Common myeloid progenitor, CD34-positive (primary cell): ENCODE measurements around the gene MTMR3.
A peak's percentile ranks its signal among the peaks of the same experiment; 100 is the strongest.

Experiments used
- CTCF ChIA-PET: fragments of 350-600 bp; sonication (Branson Sonifier 250); formaldehyde crosslinking; loops from one replicate; lab custom pipeline; 2021; ENCODE audit warnings: antibody characterized with exemption; lab: Charles Lee
- POLR2A ChIA-PET: fragments of 350-600 bp; sonication (Branson Sonifier 250); formaldehyde crosslinking; loops from one replicate; lab custom pipeline; 2021; ENCODE audit warnings: antibody characterized with exemption; lab: Charles Lee
- DNase-seq, 3 donors: peaks; one replicate each; pipeline versions ENCODE4 v3.0.0 to v3.0.0-alpha.2; 2013
- H3K27ac ChIP-seq, 2 experiments: 1 replicate in 1 of 2; 2 replicates in 1 of 2; pipeline ENCODE4 v1.7.0; 2013; ENCODE audit warnings: inconsistent platforms in 2 of 2, low read length in 2 of 2, mild to moderate bottlenecking in 2 of 2, low read depth in 1 of 2, moderate library complexity in 1 of 2; ENCODE audit not compliant: severe bottlenecking in 2 of 2, insufficient read depth in 1 of 2, poor library complexity in 1 of 2
- H3K27me3 ChIP-seq, 5 experiments: replicated peaks in 2 of 5; 1 replicate in 3 of 5; 2 replicates in 2 of 5; pipeline versions ENCODE4 v1.6.1 to v1.7.0; 2013; ENCODE audit warnings: low read length in 4 of 5, mild to moderate bottlenecking in 2 of 5, moderate library complexity in 2 of 5, inconsistent platforms in 1 of 5; ENCODE audit not compliant: insufficient read depth in 5 of 5, control insufficient read depth in 4 of 5
- H3K36me3 ChIP-seq, 4 experiments: 1 replicate in 2 of 4; 2 replicates in 2 of 4; pipeline versions ENCODE4 v1.6.1 to v1.7.0; 2013; ENCODE audit warnings: low read length in 3 of 4, control low read depth in 1 of 4, mild to moderate bottlenecking in 1 of 4; ENCODE audit not compliant: control insufficient read depth in 4 of 4, insufficient read depth in 4 of 4
- H3K4me1 ChIP-seq, 4 experiments: 1 replicate in 3 of 4; 2 replicates in 1 of 4; pipeline versions ENCODE4 v1.6.1 to v1.7.1; 2013; ENCODE audit warnings: low read length in 3 of 4, mild to moderate bottlenecking in 3 of 4, control low read depth in 1 of 4, inconsistent platforms in 1 of 4, moderate library complexity in 1 of 4; ENCODE audit not compliant: control insufficient read depth in 4 of 4, insufficient read depth in 4 of 4; ENCODE audit errors: control extremely low read depth in 1 of 4
- H3K4me3 ChIP-seq, 7 experiments: 1 replicate in 4 of 7; 2 replicates in 3 of 7; pipeline versions ENCODE4 v1.5.1 to v1.7.0; 2013; ENCODE audit warnings: mild to moderate bottlenecking in 7 of 7, low read length in 6 of 7, moderate library complexity in 6 of 7, inconsistent platforms in 2 of 7, low read depth in 2 of 7, control low read depth in 1 of 7; ENCODE audit not compliant: insufficient read depth in 4 of 7, control insufficient read depth in 1 of 7; ENCODE audit errors: extremely low read depth in 1 of 7
- H3K9me3 ChIP-seq, 5 experiments: 1 replicate in 4 of 5; 2 replicates in 1 of 5; pipeline versions ENCODE4 v1.6.1 to v1.7.1; 2013; ENCODE audit warnings: low read length in 4 of 5, mild to moderate bottlenecking in 2 of 5, inconsistent platforms in 1 of 5, low read depth in 1 of 5, moderate library complexity in 1 of 5; ENCODE audit not compliant: control insufficient read depth in 4 of 5, insufficient read depth in 2 of 5; ENCODE audit errors: control extremely low read depth in 1 of 5
- WGBS: methylation state at CpG from one replicate; pipeline ENCODE4 v1.1.5; 2013; ENCODE audit not compliant: insufficient coverage; 5-methylcytosine and 5-hydroxymethylcytosine counted together

Gene MTMR3

GRCh38 chr22:30031328-30031727 lies 148.4 kb downstream of the MTMR3 start:
- CTCF ChIA-PET = interaction anchor here (1.0 kb wide), 1 partner anchor 34 kb away, joined by 3 read pairs; no protein-coding TSS in a partner anchor

GRCh38 chr22:30031764-30032455 lies 148.9 kb downstream of the MTMR3 start:
- Histone ChIP-seq H3K9me3 (no peaks in the 10 kb centered on the region), H3K36me3 (peaks cover 7 to 23% (median 13%) of the 10 kb centered on the region in 4 experiments), H3K27ac (no peak overlapping the region), H3K4me1 (no peaks in the 10 kb centered on the region), H3K27me3 (no peaks in the 10 kb centered on the region), H3K4me3 (no peak overlapping the region)
- ChIA-PET CTCF (interaction anchor here (1.0 kb wide), 1 partner anchor 35 kb away, joined by 3 read pairs; no protein-coding TSS in a partner anchor), POLR2A (no interaction called here)
- no CpG with 5 or more reads among the region's 2 CpGs for WGBS
- DNase-seq = no peak

More at GRCh38 chr22:30031328-30031727, 148.4 kb downstream of the MTMR3 start:
- no peaks in the 10 kb centered on the region for H3K4me1 ChIP-seq
- no peaks in the 10 kb centered on the region for H3K27me3 ChIP-seq
- H3K9me3 ChIP-seq = no peaks in the 10 kb centered on the region
- no peak overlapping the region for H3K27ac ChIP-seq
- POLR2A ChIA-PET = no interaction called here
- no peak for DNase-seq
- peaks cover 7 to 29% (median 17%) of the 10 kb centered on the region in 4 experiments for H3K36me3 ChIP-seq
- 100% methylated on average over 1 of the region's 3 CpGs for WGBS
- H3K4me3 ChIP-seq = no peak overlapping the region

GRCh38 chr22:30033137-30033536 lies 150.2 kb downstream of the MTMR3 start:
- H3K4me3 ChIP-seq = no peak overlapping the region
- H3K9me3 ChIP-seq = no peaks in the 10 kb centered on the region
- H3K4me1 ChIP-seq = no peaks in the 10 kb centered on the region
- peaks cover 3 to 11% (median 6%) of the 10 kb centered on the region in 4 experiments for H3K36me3 ChIP-seq
- ChIA-PET POLR2A (no interaction called here), CTCF (interaction anchor here (1.1 kb wide), 1 partner anchor 9 kb away, joined by 5 read pairs; no protein-coding TSS in a partner anchor)
- 100% methylated on average over 2 of the region's 4 CpGs for WGBS
- H3K27me3 ChIP-seq = no peaks in the 10 kb centered on the region
- no peak overlapping the region for H3K27ac ChIP-seq
- peak in 1 of 3 donors; percentile 9 for DNase-seq

- DNase-seq = no peak
- POLR2A ChIA-PET = no interaction called here
- Histone ChIP-seq H3K4me1 (no peaks in the 10 kb centered on the region), H3K4me3 (no peak overlapping the region), H3K27me3 (no peaks in the 10 kb centered on the region), H3K36me3 (peaks cover 0 to 6% (median 2%) of the 10 kb centered on the region in 4 experiments), H3K9me3 (no peaks in the 10 kb centered on the region), H3K27ac (no peak overlapping the region)
- WGBS = 96% methylated on average over 3 of the region's 5 CpGs
- CTCF ChIA-PET = interaction anchor here (0.8 to 1.1 kb wide), 2 partner anchors 10 to 408 kb away, joined by 3 to 5 read pairs; no protein-coding TSS in a partner anchor
Observed at GRCh38 chr22:30033901-30034300, 150.9 kb downstream of the MTMR3 start.

- peaks cover 0 to 4% (median 2%) of the 10 kb centered on the region in 4 experiments for H3K4me1 ChIP-seq
- no peaks in the 10 kb centered on the region for H3K9me3 ChIP-seq
- no peak overlapping the region for H3K27ac ChIP-seq
- H3K27me3 ChIP-seq = no peaks in the 10 kb centered on the region
- H3K36me3 ChIP-seq = no peaks in the 10 kb centered on the region
- H3K4me3 ChIP-seq = no peak overlapping the region
- no peak for DNase-seq
- POLR2A ChIA-PET = no interaction called here
- 92% methylated on average over 2 of the region's 2 CpGs for WGBS
- CTCF ChIA-PET = no interaction called here
Observed at GRCh38 chr22:30036656-30037055, 153.7 kb downstream of the MTMR3 start.

- POLR2A ChIA-PET = no interaction called here
- Histone ChIP-seq H3K4me3 (no peak overlapping the region), H3K27me3 (no peaks in the 10 kb centered on the region), H3K27ac (no peak overlapping the region), H3K4me1 (peaks cover 0 to 4% (median 2%) of the 10 kb centered on the region in 4 experiments), H3K36me3 (no peaks in the 10 kb centered on the region), H3K9me3 (no peaks in the 10 kb centered on the region)
- CTCF ChIA-PET = interaction anchor here (1.5 to 2.5 kb wide), 2 partner anchors 9 to 16 kb away, joined by 7 read pairs; no protein-coding TSS in a partner anchor
- 89% methylated on average over 3 of the region's 3 CpGs for WGBS
- DNase-seq = no peak
Observed at GRCh38 chr22:30038219-30038618, 155.2 kb downstream of the MTMR3 start.
